Activated B cell treated with CpG ODN at 0.5 μM for 24 hours (primary cell): Measurements from ENCODE around the gene SIX5. TPM values are rescaled to one million over a fixed set of nuclear protein-coding genes. Genes with fewer than 3 reads are reported as not detected.

Experiments used
- ATAC-seq: fragments of 200-7000 bp; cut with Tn5 transposase; one replicate; pipeline ENCODE4 v1.10.0; 2021; ENCODE audit warnings: low read depth, mild to moderate bottlenecking, moderate library complexity
- CTCF ChIA-PET: fragments of 350-600 bp; sonication (Branson Sonifier 250); formaldehyde crosslinking; loops from one replicate; lab custom pipeline; 2021; ENCODE audit warnings: antibody characterized with exemption; lab: Charles Lee
- POLR2A ChIA-PET: fragments of 350-600 bp; sonication (Branson Sonifier 250); formaldehyde crosslinking; loops from one replicate; lab custom pipeline; 2021; ENCODE audit warnings: antibody characterized with exemption; lab: Charles Lee
- DNase-seq: peaks from one replicate; pipeline ENCODE4 v3.0.0; 2022
- H3K27ac Mint-ChIP-seq: one replicate; pipeline ENCODE4 v1.8.0; 2020; ENCODE audit warnings: mixed read lengths
- H3K27me3 Mint-ChIP-seq: one replicate; pipeline ENCODE4 v1.8.0; 2021; ENCODE audit warnings: mixed read lengths
- H3K36me3 Mint-ChIP-seq: one replicate; pipeline ENCODE4 v1.8.0; 2021; ENCODE audit warnings: low read depth, mixed read lengths
- H3K4me1 Mint-ChIP-seq: one replicate; pipeline ENCODE4 v1.8.0; 2021; ENCODE audit warnings: mixed read lengths
- H3K4me3 Mint-ChIP-seq: one replicate; pipeline ENCODE4 v1.8.0; 2020; ENCODE audit warnings: mild to moderate bottlenecking, mixed read lengths
- H3K9me3 Mint-ChIP-seq: one replicate; pipeline ENCODE4 v1.8.0; 2020; ENCODE audit warnings: mixed read lengths
- intact Hi-C: fragments of 100-400 bp; cut with micrococcal nuclease; formaldehyde crosslinking; loops from one replicate; pipeline ENCODE4 v1.15.1; 2024
- total RNA-seq: library from RNA; stranded (reverse); gene quantifications from 2 replicates; pipeline ENCODE4 v1.2.3, GENCODE V29; 2022
- TF ChIP-seq, protein P1 (sequence below): fragments of 200-600 bp; IDR thresholded peaks from one replicate; pipeline ENCODE4 v1.8.0; 2022; ENCODE audit warnings: antibody characterized with exemption, mild to moderate bottlenecking

Gene SIX5
- total RNA-seq, 1 donor from 2014 or later = 1.9 TPM

GRCh38 chr19:45782820-45783785 lies 14.1 kb upstream of the SIX5 start:
- ChIA-PET POLR2A (interaction anchor here (0.6 to 1.1 kb wide), 7 partner anchors 10 to 413 kb away, joined by 4 to 8 read pairs (median 4); partner anchors contain the start of gene DMWD), CTCF (no interaction called here)
- H3K4me1 Mint-ChIP-seq = peaks cover 26% of the 10 kb centered on the region
- H3K27ac Mint-ChIP-seq = no peak overlapping the region
- no peak overlapping the region for H3K4me3 Mint-ChIP-seq
- peaks cover 4% of the 10 kb centered on the region for H3K27me3 Mint-ChIP-seq
- DNase-seq (no peak), ATAC-seq (no peak)
- TF ChIP-seq, protein P1, sequence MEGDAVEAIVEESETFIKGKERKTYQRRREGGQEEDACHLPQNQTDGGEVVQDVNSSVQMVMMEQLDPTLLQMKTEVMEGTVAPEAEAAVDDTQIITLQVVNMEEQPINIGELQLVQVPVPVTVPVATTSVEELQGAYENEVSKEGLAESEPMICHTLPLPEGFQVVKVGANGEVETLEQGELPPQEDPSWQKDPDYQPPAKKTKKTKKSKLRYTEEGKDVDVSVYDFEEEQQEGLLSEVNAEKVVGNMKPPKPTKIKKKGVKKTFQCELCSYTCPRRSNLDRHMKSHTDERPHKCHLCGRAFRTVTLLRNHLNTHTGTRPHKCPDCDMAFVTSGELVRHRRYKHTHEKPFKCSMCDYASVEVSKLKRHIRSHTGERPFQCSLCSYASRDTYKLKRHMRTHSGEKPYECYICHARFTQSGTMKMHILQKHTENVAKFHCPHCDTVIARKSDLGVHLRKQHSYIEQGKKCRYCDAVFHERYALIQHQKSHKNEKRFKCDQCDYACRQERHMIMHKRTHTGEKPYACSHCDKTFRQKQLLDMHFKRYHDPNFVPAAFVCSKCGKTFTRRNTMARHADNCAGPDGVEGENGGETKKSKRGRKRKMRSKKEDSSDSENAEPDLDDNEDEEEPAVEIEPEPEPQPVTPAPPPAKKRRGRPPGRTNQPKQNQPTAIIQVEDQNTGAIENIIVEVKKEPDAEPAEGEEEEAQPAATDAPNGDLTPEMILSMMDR = no peak
- intact Hi-C loops = no loop called here
- H3K9me3 Mint-ChIP-seq = no peaks in the 10 kb centered on the region
- H3K36me3 Mint-ChIP-seq = peaks cover 22% of the 10 kb centered on the region

DNA sequence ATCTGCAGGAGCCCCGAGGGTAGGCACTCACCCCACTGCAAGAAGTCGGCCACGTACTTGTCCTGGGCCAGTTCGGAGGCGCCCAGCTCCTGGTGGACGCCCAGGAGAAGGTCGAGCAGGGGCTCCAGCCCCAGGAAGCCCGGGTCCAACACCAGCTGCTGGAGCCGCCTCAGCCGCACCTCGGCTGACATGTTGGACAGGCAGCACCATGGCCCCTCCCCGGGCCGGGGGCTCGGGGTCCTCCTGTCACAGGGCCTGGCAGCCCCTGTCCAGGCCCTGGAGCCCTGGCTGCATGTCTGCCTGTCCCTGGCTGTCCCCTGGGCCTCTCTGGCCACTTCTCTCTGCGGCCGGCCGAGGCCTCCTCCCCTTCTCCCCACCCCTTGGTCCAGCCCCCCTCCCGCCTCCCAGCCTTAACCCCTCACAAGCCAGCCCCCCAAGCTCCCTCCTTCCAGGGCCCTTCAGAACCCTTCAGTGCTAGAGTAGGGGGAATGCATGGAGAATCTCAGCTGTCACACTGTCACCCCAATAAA lies 13.2 kb upstream of the SIX5 start, which contains the start of gene DMPK:
Gene DMPK, minus strand, starts transcription at position 329 of the 530 bp plus-strand sequence. Its CDS starts 138 bp downstream, at position 191.
- intact Hi-C loops = no loop called here
- Mint-ChIP-seq H3K27me3 (peaks cover 4% of the 10 kb centered on the region), H3K36me3 (peaks cover 15% of the 10 kb centered on the region), H3K27ac (no peak within 1 kb of the TSS), H3K4me3 (no peak within 1 kb of the TSS), H3K9me3 (no peaks in the 10 kb centered on the region), H3K4me1 (peaks cover 26% of the 10 kb centered on the region)
- DNase-seq (no peak), ATAC-seq (no peak)
- CTCF ChIA-PET = no interaction called here
- TF ChIP-seq, protein P1 = no peak
- POLR2A ChIA-PET = interaction anchor here (0.6 to 1.1 kb wide), 7 partner anchors 10 to 413 kb away, joined by 4 to 8 read pairs (median 4); partner anchors contain the start of gene DMWD

DNA sequence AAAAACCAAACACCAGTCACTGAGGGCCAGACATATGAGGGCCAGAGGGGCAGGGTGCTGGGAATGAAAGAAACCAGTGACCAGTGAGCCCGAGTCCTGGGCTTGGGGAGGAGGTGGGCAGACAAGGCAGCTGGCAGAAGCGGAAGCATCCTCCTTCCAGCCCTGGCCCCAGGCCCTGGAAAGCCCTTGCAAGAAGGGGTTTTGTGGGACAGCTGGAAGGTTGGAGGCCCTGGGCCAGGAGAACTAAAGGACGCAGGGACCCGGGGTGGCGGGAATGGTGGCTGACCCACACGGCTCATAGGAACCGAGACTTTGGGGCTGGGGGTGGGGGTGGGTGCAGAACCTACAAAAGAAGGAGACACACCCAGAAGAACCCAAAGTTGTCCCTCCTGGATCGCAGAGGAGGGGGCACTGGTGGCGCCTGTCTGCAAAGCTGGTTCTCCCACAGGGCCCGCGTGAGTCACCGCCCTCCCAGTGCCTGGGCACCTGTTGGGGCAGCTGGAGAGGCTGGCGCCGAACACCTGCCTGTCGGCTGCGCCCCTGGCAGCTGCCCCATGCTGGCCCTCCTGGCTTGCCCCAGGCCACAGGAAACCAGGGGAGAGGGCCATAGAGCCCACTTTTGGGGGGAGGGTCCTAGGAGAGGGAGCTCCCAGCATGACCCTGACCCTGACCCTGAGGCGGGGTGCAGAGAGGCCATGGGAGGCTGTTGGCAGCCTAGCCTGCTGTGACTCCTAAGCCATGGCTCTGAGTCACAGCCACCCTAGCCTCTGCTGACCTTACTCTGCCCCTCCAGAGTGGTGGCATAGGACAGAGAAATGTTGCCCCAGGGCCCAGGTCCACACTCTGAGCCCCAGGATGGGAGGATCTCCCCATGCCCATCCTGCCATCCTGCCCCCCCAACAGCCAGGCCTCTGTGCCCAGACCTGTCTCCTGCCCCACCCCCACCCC lies 12.4 kb upstream of the SIX5 start:
- Mint-ChIP-seq H3K4me3 (no peak overlapping the region), H3K9me3 (no peaks in the 10 kb centered on the region), H3K4me1 (peaks cover 26% of the 10 kb centered on the region), H3K27me3 (peaks cover 4% of the 10 kb centered on the region), H3K27ac (no peak overlapping the region), H3K36me3 (peaks cover 15% of the 10 kb centered on the region)
- ChIA-PET CTCF (interaction anchor here (0.5 kb wide), 1 partner anchor 411 kb away, joined by 3 read pairs; the partner anchor contains the start of gene ERCC2), POLR2A (no interaction called here)
- ATAC-seq (no peak), DNase-seq (no peak)
- TF ChIP-seq, protein P1 = no peak
- intact Hi-C loops = no loop called here

DNA sequence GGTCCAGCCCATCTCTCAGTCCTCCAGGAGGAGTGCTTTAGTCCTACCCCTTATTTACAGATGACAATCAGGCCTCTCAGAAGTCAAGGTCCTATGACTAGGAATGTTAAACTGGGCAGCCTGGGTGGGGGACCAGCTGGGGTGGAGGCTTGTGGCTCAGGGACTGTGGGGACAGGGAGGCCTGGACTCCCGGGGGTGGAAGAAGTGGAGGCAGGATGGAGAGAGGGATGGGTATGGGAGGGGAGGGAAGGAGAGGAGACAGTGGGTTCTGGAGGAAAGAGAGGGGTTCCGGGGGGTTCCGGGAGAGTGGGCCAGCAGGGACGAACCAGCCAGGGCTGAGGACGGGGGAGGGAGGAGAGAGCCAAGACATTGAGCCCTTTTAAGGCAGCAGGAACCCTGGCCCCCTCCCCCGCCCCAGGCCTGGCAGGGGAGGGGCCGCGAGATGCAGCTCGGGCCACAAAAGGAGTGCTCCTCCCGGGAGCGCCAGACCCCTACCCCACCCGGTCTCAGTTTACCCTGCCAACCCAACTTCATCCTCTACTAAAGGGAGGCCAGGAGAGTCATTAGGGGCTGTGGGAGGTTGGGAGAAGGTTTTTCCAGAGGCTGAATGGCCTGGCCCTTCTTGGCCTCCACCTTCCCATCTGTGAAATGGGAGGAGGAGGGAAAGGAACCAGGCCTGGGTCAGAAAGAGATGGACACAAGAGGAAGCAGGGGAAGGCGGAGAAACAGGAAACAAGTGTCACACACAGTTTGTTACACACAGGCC lies 11.6 kb upstream of the SIX5 start:
- Mint-ChIP-seq H3K36me3 (peaks cover 13% of the 10 kb centered on the region), H3K4me1 (peaks cover 26% of the 10 kb centered on the region), H3K27me3 (peaks cover 4% of the 10 kb centered on the region), H3K9me3 (no peaks in the 10 kb centered on the region), H3K4me3 (no peak overlapping the region), H3K27ac (no peak overlapping the region)
- CTCF ChIA-PET = interaction anchor here (0.5 kb wide), 1 partner anchor 410 kb away, joined by 3 read pairs; the partner anchor contains the start of gene ERCC2
- intact Hi-C loops = no loop called here
- POLR2A ChIA-PET = no interaction called here
- no peak for ATAC-seq
- DNase-seq = no peak
- TF ChIP-seq, protein P1 = no peak
